Activated T-helper 17 cell treated with anti-CD3 and anti-CD28 coated beads, Interleukin-2, amount 50 U/mL, for 72 hours (primary cell): ENCODE measurements around the gene KIAA1549. TPM values are rescaled to one million over a fixed set of nuclear protein-coding genes. Genes with fewer than 3 reads are reported as not detected.
A peak's percentile ranks its signal among the peaks of the same experiment; 100 is the strongest.
"Not testable (repeated sequence)": the region's sequence is repeated elsewhere in the genome, so short reads cannot be mapped to it uniquely, and the experiment has no call there.

Source experiments
- ATAC-seq: fragments of 150-1000 bp; cut with Tn5 transposase; replicated peaks from 2 replicates; pipeline ENCODE4 v1.10.0; 2021; ENCODE audit warnings: mild to moderate bottlenecking, moderate library complexity
- H3K27ac Mint-ChIP-seq: one replicate; pipeline ENCODE4 v1.8.0; 2022; ENCODE audit warnings: mixed read lengths
- H3K27me3 Mint-ChIP-seq: one replicate; pipeline ENCODE4 v1.8.0; 2022; ENCODE audit warnings: mixed read lengths
- H3K36me3 Mint-ChIP-seq: one replicate; pipeline ENCODE4 v1.8.0; 2022; ENCODE audit warnings: low read depth, mild to moderate bottlenecking, mixed read lengths
- H3K4me1 Mint-ChIP-seq: one replicate; pipeline ENCODE4 v1.8.0; 2022; ENCODE audit warnings: mixed read lengths
- H3K4me3 Mint-ChIP-seq: one replicate; pipeline ENCODE4 v1.8.0; 2022; ENCODE audit warnings: mild to moderate bottlenecking, mixed read lengths
- H3K9me3 Mint-ChIP-seq: one replicate; pipeline ENCODE4 v1.8.0; 2022; ENCODE audit warnings: mixed read lengths
- total RNA-seq, 2 donors: library from RNA; stranded (reverse); gene quantifications; one replicate each; pipeline ENCODE4 v1.2.3, GENCODE V29; 2022

The KIAA1549 gene
- total RNA-seq, 2 donors from 2014 or later: 1.1 to 1.2 TPM

GRCh38 chr7:138941545-138941944 is 39.6 kb downstream of the KIAA1549 start:
- Mint-ChIP-seq H3K9me3 (no peaks in the 10 kb centered on the region), H3K4me3 (no peak overlapping the region), H3K27ac (no peak overlapping the region), H3K36me3 (no peaks in the 10 kb centered on the region), H3K27me3 (peaks cover 4% of the 10 kb centered on the region), H3K4me1 (no peaks in the 10 kb centered on the region)
- no peak for ATAC-seq

GRCh38 chr7:138940602-138941001 is 40.6 kb downstream of the KIAA1549 start:
- not testable (repeated sequence) for H3K4me1 Mint-ChIP-seq, H3K9me3 Mint-ChIP-seq, ATAC-seq, H3K36me3 Mint-ChIP-seq, H3K4me3 Mint-ChIP-seq, H3K27ac Mint-ChIP-seq, H3K27me3 Mint-ChIP-seq

- Mint-ChIP-seq H3K27me3 (peaks cover 8% of the 10 kb centered on the region), H3K27ac (no peak overlapping the region), H3K4me1 (no peaks in the 10 kb centered on the region), H3K36me3 (no peaks in the 10 kb centered on the region), H3K4me3 (no peak overlapping the region), H3K9me3 (no peaks in the 10 kb centered on the region)
- ATAC-seq: no peak
Observed at GRCh38 chr7:138937484-138937883, 43.7 kb downstream of the KIAA1549 start.

GRCh38 chr7:138935465-138936011 is 45.7 kb downstream of the KIAA1549 start:
- Mint-ChIP-seq H3K4me1 (no peaks in the 10 kb centered on the region), H3K27ac (no peak overlapping the region), H3K4me3 (no peak overlapping the region), H3K9me3 (no peaks in the 10 kb centered on the region), H3K36me3 (no peaks in the 10 kb centered on the region), H3K27me3 (peaks cover 5% of the 10 kb centered on the region)
- ATAC-seq: no peak

GRCh38 chr7:138934861-138935260 is 46.3 kb downstream of the KIAA1549 start:
- peaks cover 5% of the 10 kb centered on the region for H3K27me3 Mint-ChIP-seq
- H3K27ac Mint-ChIP-seq: no peak overlapping the region
- H3K4me1 Mint-ChIP-seq: no peaks in the 10 kb centered on the region
- no peaks in the 10 kb centered on the region for H3K36me3 Mint-ChIP-seq
- H3K4me3 Mint-ChIP-seq: no peak overlapping the region
- no peaks in the 10 kb centered on the region for H3K9me3 Mint-ChIP-seq
- no peak for ATAC-seq

- Mint-ChIP-seq H3K27ac (no peak overlapping the region), H3K4me1 (no peaks in the 10 kb centered on the region), H3K9me3 (no peaks in the 10 kb centered on the region), H3K36me3 (no peaks in the 10 kb centered on the region), H3K4me3 (no peak overlapping the region), H3K27me3 (peaks cover 5% of the 10 kb centered on the region)
- no peak for ATAC-seq
Observed at GRCh38 chr7:138934367-138934766, 46.8 kb downstream of the KIAA1549 start.

- Mint-ChIP-seq H3K27me3 (peaks cover 5% of the 10 kb centered on the region), H3K4me1 (no peaks in the 10 kb centered on the region), H3K9me3 (no peaks in the 10 kb centered on the region), H3K4me3 (no peak overlapping the region), H3K36me3 (no peaks in the 10 kb centered on the region), H3K27ac (no peak overlapping the region)
- no peak for ATAC-seq
Observed at GRCh38 chr7:138932870-138933269, 48.3 kb downstream of the KIAA1549 start.

GRCh38 chr7:138932427-138932826 is 48.8 kb downstream of the KIAA1549 start:
- H3K9me3 Mint-ChIP-seq: no peaks in the 10 kb centered on the region
- ATAC-seq: no peak
- H3K27ac Mint-ChIP-seq: no peak overlapping the region
- H3K4me1 Mint-ChIP-seq: no peaks in the 10 kb centered on the region
- H3K27me3 Mint-ChIP-seq: peaks cover 5% of the 10 kb centered on the region
- H3K4me3 Mint-ChIP-seq: no peak overlapping the region
- no peaks in the 10 kb centered on the region for H3K36me3 Mint-ChIP-seq

GRCh38 chr7:138929969-138930368 is 51.2 kb downstream of the KIAA1549 start:
- no peak for ATAC-seq
- Mint-ChIP-seq H3K27me3 (peaks cover 5% of the 10 kb centered on the region), H3K4me3 (no peak overlapping the region), H3K27ac (no peak overlapping the region), H3K36me3 (no peaks in the 10 kb centered on the region), H3K4me1 (no peaks in the 10 kb centered on the region), H3K9me3 (no peaks in the 10 kb centered on the region)

- ATAC-seq: no peak
- Mint-ChIP-seq H3K4me3 (no peak overlapping the region), H3K36me3 (no peaks in the 10 kb centered on the region), H3K27me3 (no peaks in the 10 kb centered on the region), H3K4me1 (no peaks in the 10 kb centered on the region), H3K9me3 (no peaks in the 10 kb centered on the region), H3K27ac (no peak overlapping the region)
Observed at GRCh38 chr7:138926241-138926612, 55.0 kb downstream of the KIAA1549 start.

- H3K4me3 Mint-ChIP-seq: no peak overlapping the region
- no peaks in the 10 kb centered on the region for H3K4me1 Mint-ChIP-seq
- no peak for ATAC-seq
- H3K27ac Mint-ChIP-seq: no peak overlapping the region
- H3K27me3 Mint-ChIP-seq: no peaks in the 10 kb centered on the region
- no peaks in the 10 kb centered on the region for H3K9me3 Mint-ChIP-seq
- H3K36me3 Mint-ChIP-seq: no peaks in the 10 kb centered on the region
Observed at GRCh38 chr7:138924501-138925225, 56.5 kb downstream of the KIAA1549 start.

GRCh38 chr7:138921277-138921676 is 59.9 kb downstream of the KIAA1549 start:
- no peak overlapping the region for H3K4me3 Mint-ChIP-seq
- no peaks in the 10 kb centered on the region for H3K9me3 Mint-ChIP-seq
- ATAC-seq: no peak
- no peak overlapping the region for H3K27ac Mint-ChIP-seq
- no peaks in the 10 kb centered on the region for H3K27me3 Mint-ChIP-seq
- no peaks in the 10 kb centered on the region for H3K36me3 Mint-ChIP-seq
- H3K4me1 Mint-ChIP-seq: no peaks in the 10 kb centered on the region

GRCh38 chr7:138919911-138920310 is 61.3 kb downstream of the KIAA1549 start:
- Mint-ChIP-seq H3K36me3 (no peaks in the 10 kb centered on the region), H3K4me1 (no peaks in the 10 kb centered on the region), H3K27me3 (peaks cover 6% of the 10 kb centered on the region), H3K4me3 (no peak overlapping the region), H3K27ac (peak overlapping the region; percentile 14), H3K9me3 (no peaks in the 10 kb centered on the region)
- no peak for ATAC-seq

GRCh38 chr7:138919216-138919615 is 62.0 kb downstream of the KIAA1549 start:
- Mint-ChIP-seq H3K36me3 (no peaks in the 10 kb centered on the region), H3K27me3 (peaks cover 7% of the 10 kb centered on the region), H3K9me3 (no peaks in the 10 kb centered on the region), H3K27ac (no peak overlapping the region), H3K4me3 (no peak overlapping the region), H3K4me1 (no peaks in the 10 kb centered on the region)
- no peak for ATAC-seq

GRCh38 chr7:138918756-138919155 is 62.4 kb downstream of the KIAA1549 start:
- Mint-ChIP-seq H3K9me3 (no peaks in the 10 kb centered on the region), H3K27ac (no peak overlapping the region), H3K27me3 (peaks cover 9% of the 10 kb centered on the region), H3K4me3 (no peak overlapping the region), H3K36me3 (no peaks in the 10 kb centered on the region), H3K4me1 (no peaks in the 10 kb centered on the region)
- no peak for ATAC-seq
